Smooth muscle cell (in vitro differentiated cells): ENCODE results near the gene CD48. TPM values are rescaled to one million over a fixed set of nuclear protein-coding genes. Genes with fewer than 3 reads are reported as not detected.

Experiments used
- DNase-seq: peaks from one replicate; lab custom pipeline; 2025; ENCODE audit not compliant: unreplicated experiment; lab: John Stamatoyannopoulos, UW
- H2AFZ ChIP-seq: fragments of 200-600 bp; sonication (generic); 2 replicates; pipeline ENCODE4 v1.6.0; 2016; ENCODE audit warnings: antibody characterized with exemption, low read depth, mild to moderate bottlenecking
- H3F3A ChIP-seq: fragments of 200-600 bp; sonication (generic); 2 replicates; pipeline ENCODE4 v1.6.0; 2017; ENCODE audit warnings: antibody characterized with exemption, low read depth
- H3K27ac ChIP-seq: fragments of 200-600 bp; sonication (generic); 2 replicates; pipeline ENCODE4 v1.5.1; 2016; ENCODE audit warnings: low read depth, mild to moderate bottlenecking
- H3K27me3 ChIP-seq: fragments of 200-600 bp; sonication (generic); 2 replicates; pipeline ENCODE4 v1.6.1; 2016; ENCODE audit warnings: low read depth, mild to moderate bottlenecking
- H3K36me3 ChIP-seq: fragments of 200-600 bp; sonication (generic); 2 replicates; pipeline ENCODE4 v1.5.1; 2016; ENCODE audit warnings: low read depth
- H3K4me1 ChIP-seq: fragments of 200-600 bp; sonication (generic); 2 replicates; pipeline ENCODE4 v1.5.1; 2016; ENCODE audit warnings: low read depth
- H3K4me2 ChIP-seq: fragments of 200-600 bp; sonication (generic); 2 replicates; pipeline ENCODE4 v1.6.0; 2016; ENCODE audit warnings: mild to moderate bottlenecking
- H3K4me3 ChIP-seq: fragments of 200-600 bp; sonication (generic); 2 replicates; pipeline ENCODE4 v1.5.1; 2016; ENCODE audit warnings: mild to moderate bottlenecking
- H3K79me2 ChIP-seq: fragments of 200-600 bp; sonication (generic); 2 replicates; pipeline ENCODE4 v1.6.0; 2016; ENCODE audit warnings: low read depth, mild to moderate bottlenecking
- H3K9ac ChIP-seq: fragments of 200-600 bp; sonication (generic); 2 replicates; pipeline ENCODE4 v1.6.0; 2016; ENCODE audit warnings: low read depth
- H3K9me3 ChIP-seq: fragments of 200-600 bp; sonication (generic); replicated peaks from 2 replicates; pipeline ENCODE4 v1.5.1; 2016; ENCODE audit warnings: low read depth
- H4K20me1 ChIP-seq: fragments of 200-600 bp; sonication (generic); 2 replicates; pipeline ENCODE4 v1.6.0; 2016; ENCODE audit warnings: low read depth
- CTCF ChIP-seq: fragments of 200-600 bp; sonication (generic); IDR thresholded peaks from 2 replicates; pipeline ENCODE4 v1.5.1; 2017; ENCODE audit warnings: borderline replicate concordance, mild to moderate bottlenecking, antibody characterized with exemption; ENCODE audit not compliant: insufficient read depth, poor library complexity, severe bottlenecking
- WGBS: methylation state at CpG from one replicate; pipeline ENCODE4 v1.1.7; 2016; ENCODE audit warnings: low lambda C conversion rate; 5-methylcytosine and 5-hydroxymethylcytosine counted together
- polyA plus RNA-seq: library from polyadenylated mRNA; unstranded; fragments of >200 nt; fragmentation: Nextera tagmentation; extraction: Ambion mirVana; gene quantifications from 2 replicates; pipeline ENCODE4 v1.2.1, GENCODE V29; 2016
- total RNA-seq: library from RNA; depleted of rRNA; stranded (reverse); fragments of >200 nt; gene quantifications from 2 replicates; pipeline ENCODE4 v1.2.3, GENCODE V29; 2014

Gene CD48
- total and polyA plus RNA-seq, 2 experiments from 2014 or later: 0.37 TPM; not detected in 1

- Histone ChIP-seq H3K9ac (no peak overlapping the region), H2AFZ (no peak overlapping the region), H3K27me3 (no peaks in the 10 kb centered on the region), H3K9me3 (no peaks in the 10 kb centered on the region), H3K4me2 (no peak overlapping the region), H3K4me3 (no peak overlapping the region), H3K79me2 (no peaks in the 10 kb centered on the region), H3K36me3 (no peaks in the 10 kb centered on the region), H3K27ac (no peak overlapping the region), H3K4me1 (no peaks in the 10 kb centered on the region), H4K20me1 (no peaks in the 10 kb centered on the region), H3F3A (no peaks in the 10 kb centered on the region)
- no peak for TF ChIP-seq CTCF
- no peak for DNase-seq
- 89% methylated on average over 13 of the region's 13 CpGs for WGBS
Measured at GRCh38 chr1:160645386-160646130, 66.1 kb downstream of the CD48 start.

DNA sequence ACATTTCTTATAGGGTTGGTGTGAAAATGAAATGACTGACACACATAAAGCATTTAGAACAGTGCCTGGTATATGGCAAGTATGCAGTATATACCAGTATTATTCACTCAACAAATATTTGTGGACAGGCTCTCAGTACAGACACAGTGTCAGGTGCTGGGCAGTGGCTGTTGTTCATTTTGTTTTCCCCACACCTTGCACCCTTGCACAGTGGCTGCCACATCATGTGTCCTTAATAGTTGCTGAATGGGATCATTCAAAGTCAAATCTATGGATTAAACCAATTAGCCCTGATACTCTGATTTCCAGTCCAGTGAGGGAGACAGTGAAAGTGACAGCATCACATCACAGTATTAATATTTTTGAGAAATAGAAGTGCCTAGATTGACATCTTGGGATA, 67.2 kb downstream of the CD48 start:
- Histone ChIP-seq H3K27me3 (no peaks in the 10 kb centered on the region), H3K9me3 (no peaks in the 10 kb centered on the region), H3K9ac (no peak overlapping the region), H3K4me3 (no peak overlapping the region), H3K79me2 (no peaks in the 10 kb centered on the region), H3K4me1 (no peaks in the 10 kb centered on the region), H3K36me3 (no peaks in the 10 kb centered on the region), H3K4me2 (no peak overlapping the region), H2AFZ (no peak overlapping the region), H3K27ac (no peak overlapping the region), H3F3A (no peaks in the 10 kb centered on the region), H4K20me1 (no peaks in the 10 kb centered on the region)
- no peak for DNase-seq
- no peak for TF ChIP-seq CTCF

DNA sequence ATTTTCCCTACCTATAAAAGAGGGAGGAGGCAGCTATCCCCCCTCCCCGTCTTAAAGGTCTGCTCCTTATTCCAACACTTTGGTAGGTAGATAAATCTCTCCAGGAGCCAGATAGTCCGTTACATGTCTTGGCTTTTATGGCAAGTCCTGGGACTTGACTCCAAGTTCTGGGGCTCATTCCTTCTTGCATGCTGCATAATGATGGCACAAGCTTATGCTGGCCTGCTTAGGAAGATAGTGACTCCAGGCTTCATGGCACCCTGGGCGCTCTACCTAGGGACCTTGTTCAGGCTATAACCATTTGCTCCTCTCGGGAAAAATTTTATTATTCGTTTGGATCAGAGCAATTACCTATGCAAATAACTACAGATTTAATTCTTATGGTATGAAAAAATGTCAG, 68.5 kb downstream of the CD48 start:
- Histone ChIP-seq H3K27ac (no peak overlapping the region), H3K4me2 (no peak overlapping the region), H3K9me3 (no peaks in the 10 kb centered on the region), H3K79me2 (no peaks in the 10 kb centered on the region), H3K36me3 (no peaks in the 10 kb centered on the region), H2AFZ (no peak overlapping the region), H3F3A (no peaks in the 10 kb centered on the region), H3K9ac (no peak overlapping the region), H3K4me1 (no peaks in the 10 kb centered on the region), H4K20me1 (no peaks in the 10 kb centered on the region), H3K27me3 (no peaks in the 10 kb centered on the region), H3K4me3 (no peak overlapping the region)
- TF ChIP-seq CTCF: no peak
- no peak for DNase-seq
- 94% methylated on average over 5 of the region's 5 CpGs for WGBS

- Histone ChIP-seq H3K79me2 (no peaks in the 10 kb centered on the region), H3K4me3 (no peak overlapping the region), H3F3A (no peaks in the 10 kb centered on the region), H3K9me3 (no peaks in the 10 kb centered on the region), H3K36me3 (no peaks in the 10 kb centered on the region), H2AFZ (no peak overlapping the region), H3K9ac (no peak overlapping the region), H3K4me2 (no peak overlapping the region), H3K27ac (no peak overlapping the region), H4K20me1 (no peaks in the 10 kb centered on the region), H3K27me3 (no peaks in the 10 kb centered on the region), H3K4me1 (no peaks in the 10 kb centered on the region)
- no peak for TF ChIP-seq CTCF
- WGBS: 98% methylated on average over 2 of the region's 2 CpGs
- no peak for DNase-seq
Measured at GRCh38 chr1:160642281-160642644, 69.4 kb downstream of the CD48 start.
